H9 (cell line): ENCODE data around the gene DMD. TPM values are rescaled to one million over a fixed set of nuclear protein-coding genes. Genes with fewer than 3 reads are reported as not detected.

Experiments
- DNase-seq: peaks from one replicate; pipeline ENCODE4 v3.0.0-alpha.2; 2017
- H2AFZ ChIP-seq: one replicate; pipeline ENCODE4 v1.6.1; 2013; ENCODE audit warnings: mild to moderate bottlenecking, low read length, control low read depth, moderate library complexity
- H2AK5ac ChIP-seq: 2 replicates; pipeline ENCODE4 v1.6.1; 2013; ENCODE audit warnings: low read length, control low read depth, mixed read lengths; ENCODE audit not compliant: insufficient read length
- H2BK120ac ChIP-seq: one replicate; pipeline ENCODE4 v1.6.1; 2013; ENCODE audit warnings: low read depth, mild to moderate bottlenecking, low read length, control low read depth, inconsistent platforms; ENCODE audit not compliant: poor library complexity, severe bottlenecking
- H2BK12ac ChIP-seq: 2 replicates; pipeline ENCODE4 v1.6.1; 2013; ENCODE audit warnings: low read length, control low read depth, mixed read lengths, low read depth; ENCODE audit not compliant: insufficient read length
- H2BK15ac ChIP-seq: 2 replicates; pipeline ENCODE4 v1.6.1; 2013; ENCODE audit warnings: low read depth, low read length, control low read depth
- H2BK20ac ChIP-seq: one replicate; pipeline ENCODE4 v1.6.1; 2013; ENCODE audit warnings: low read depth, mild to moderate bottlenecking, low read length, control low read depth, inconsistent platforms; ENCODE audit not compliant: poor library complexity, severe bottlenecking
- H2BK5ac ChIP-seq: 2 replicates; pipeline ENCODE4 v1.6.1; 2013; ENCODE audit warnings: low read length, control low read depth, mixed read lengths; ENCODE audit not compliant: insufficient read length
- H3K14ac ChIP-seq: 2 replicates; pipeline ENCODE4 v1.6.1; 2013; ENCODE audit warnings: low read length, control low read depth; ENCODE audit not compliant: insufficient read depth
- H3K18ac ChIP-seq: 2 replicates; pipeline ENCODE4 v1.6.1; 2013; ENCODE audit warnings: low read depth, mild to moderate bottlenecking, mixed read lengths, low read length, control low read depth; ENCODE audit not compliant: insufficient read length
- H3K23ac ChIP-seq: 2 replicates; pipeline ENCODE4 v1.6.1; 2013; ENCODE audit warnings: low read length, control low read depth, mixed read lengths, low read depth; ENCODE audit not compliant: insufficient read length
- H3K23me2 ChIP-seq: 2 replicates; pipeline ENCODE4 v1.6.1; 2013; ENCODE audit warnings: low read depth, mild to moderate bottlenecking, mixed read lengths, low read length, control low read depth; ENCODE audit not compliant: insufficient read length, poor library complexity, severe bottlenecking
- H3K27ac ChIP-seq: 2 replicates; pipeline ENCODE4 v1.5.1; 2013; ENCODE audit warnings: low read length, control low read depth, mixed read lengths, low read depth; ENCODE audit not compliant: insufficient read length
- H3K27me3 ChIP-seq: 2 replicates; pipeline ENCODE4 v1.6.1; 2013; ENCODE audit warnings: low read length, control low read depth, inconsistent platforms; ENCODE audit not compliant: insufficient read depth
- H3K4ac ChIP-seq: 2 replicates; pipeline ENCODE4 v1.6.1; 2013; ENCODE audit warnings: low read depth, mild to moderate bottlenecking, control low read depth, inconsistent platforms, low read length, moderate library complexity
- H3K4me1 ChIP-seq: 2 replicates; pipeline ENCODE4 v1.6.1; 2013; ENCODE audit warnings: low read length, control low read depth, inconsistent platforms; ENCODE audit not compliant: insufficient read depth
- H3K4me2 ChIP-seq: 2 replicates; pipeline ENCODE4 v1.6.1; 2013; ENCODE audit warnings: low read length, control low read depth, mixed read lengths; ENCODE audit not compliant: insufficient read length, insufficient read depth
- H3K56ac ChIP-seq: 2 replicates; pipeline ENCODE4 v1.6.1; 2013; ENCODE audit warnings: low read depth, mild to moderate bottlenecking, mixed read lengths, low read length, control low read depth; ENCODE audit not compliant: insufficient read length
- H3K79me1 ChIP-seq: 2 replicates; pipeline ENCODE4 v1.6.1; 2013; ENCODE audit warnings: low read depth, mild to moderate bottlenecking, moderate library complexity, low read length, control low read depth, inconsistent platforms; ENCODE audit not compliant: insufficient read depth, poor library complexity, severe bottlenecking
- H3K79me2 ChIP-seq: 2 replicates; pipeline ENCODE4 v1.6.1; 2013; ENCODE audit warnings: low read length, control low read depth, inconsistent platforms; ENCODE audit not compliant: insufficient read depth
- H3K9ac ChIP-seq: 2 replicates; pipeline ENCODE4 v1.6.1; 2013; ENCODE audit warnings: low read length, control low read depth, mixed read lengths; ENCODE audit not compliant: insufficient read length; ENCODE audit errors: extremely low read depth
- H3K9me3 ChIP-seq: one replicate; pipeline ENCODE4 v1.6.1; 2013; ENCODE audit warnings: low read depth, low read length, inconsistent platforms; ENCODE audit not compliant: control insufficient read depth
- H3T11ph ChIP-seq: one replicate; pipeline ENCODE4 v1.6.1; 2013; ENCODE audit warnings: mild to moderate bottlenecking, low read length, control low read depth, inconsistent platforms
- H4K20me1 ChIP-seq: one replicate; pipeline ENCODE4 v1.6.1; 2013; ENCODE audit not compliant: control insufficient read depth, insufficient read length, insufficient read depth
- H4K5ac ChIP-seq: 2 replicates; pipeline ENCODE4 v1.6.1; 2013; ENCODE audit warnings: low read depth, mild to moderate bottlenecking, mixed read lengths, low read length, control low read depth; ENCODE audit not compliant: insufficient read length
- H4K8ac ChIP-seq: replicated peaks from 2 replicates; pipeline ENCODE4 v1.6.1; 2013; ENCODE audit warnings: low read length, control low read depth, mixed read lengths, low read depth; ENCODE audit not compliant: insufficient read length
- H4K91ac ChIP-seq: 2 replicates; pipeline ENCODE4 v1.6.1; 2013; ENCODE audit warnings: low read depth, mild to moderate bottlenecking, moderate library complexity, mixed read lengths, low read length, control low read depth; ENCODE audit not compliant: insufficient read length
- H3K27ac Mint-ChIP-seq, 3 experiments: 2 replicates in 2 of 3; 3 replicates in 1 of 3; pipeline ENCODE4 v1.8.0; 2020 to 2021; ENCODE audit warnings: mixed read lengths in 3 of 3, mild to moderate bottlenecking in 1 of 3, moderate library complexity in 1 of 3
- H3K27me3 Mint-ChIP-seq: 2 replicates; pipeline ENCODE4 v1.8.0; 2021; ENCODE audit warnings: low read depth, mild to moderate bottlenecking, moderate library complexity, mixed read lengths
- H3K36me3 Mint-ChIP-seq, 3 experiments: 2 replicates in 2 of 3; 3 replicates in 1 of 3; pipeline ENCODE4 v1.8.0; 2020 to 2021; ENCODE audit warnings: low read depth in 3 of 3, mixed read lengths in 3 of 3; ENCODE audit not compliant: insufficient read depth in 1 of 3
- H3K4me1 Mint-ChIP-seq, 2 experiments: 2 replicates each; pipeline ENCODE4 v1.8.0; 2020; ENCODE audit warnings: mixed read lengths in 2 of 2
- H3K4me3 Mint-ChIP-seq, 2 experiments: 2 replicates in 1 of 2; 3 replicates in 1 of 2; pipeline ENCODE4 v1.8.0; 2020 to 2021; ENCODE audit warnings: mild to moderate bottlenecking in 2 of 2, mixed read lengths in 2 of 2, moderate library complexity in 1 of 2
- H3K9me3 Mint-ChIP-seq, 2 experiments: 2 replicates in 1 of 2; 3 replicates in 1 of 2; pipeline ENCODE4 v1.8.0; 2020; ENCODE audit warnings: mild to moderate bottlenecking in 2 of 2, mixed read lengths in 2 of 2, moderate library complexity in 1 of 2
- CTCF ChIP-seq: fragments of 200-600 bp; sonication (generic); conservative IDR thresholded peaks from 3 replicates; pipeline ENCODE4 v1.8.0; 2021; ENCODE audit warnings: antibody characterized with exemption, mild to moderate bottlenecking
- WGBS: extraction: QIAGEN DNeasy Blood & Tissue Kit; methylation state at CpG from one replicate; pipeline ENCODE4 v1.1.7; 2013; ENCODE audit warnings: missing lambda C conversion rate, low lambda C conversion rate, mixed read lengths; ENCODE audit not compliant: insufficient read length; ENCODE audit errors: extremely low coverage; 5-methylcytosine and 5-hydroxymethylcytosine counted together
- total RNA-seq: library from RNA; stranded (reverse); gene quantifications from 2 replicates; pipeline ENCODE4 v1.2.1, GENCODE V29; 2021

Gene DMD
- total RNA-seq, 1 experiment from 2014 or later: 3.8 TPM

DNA sequence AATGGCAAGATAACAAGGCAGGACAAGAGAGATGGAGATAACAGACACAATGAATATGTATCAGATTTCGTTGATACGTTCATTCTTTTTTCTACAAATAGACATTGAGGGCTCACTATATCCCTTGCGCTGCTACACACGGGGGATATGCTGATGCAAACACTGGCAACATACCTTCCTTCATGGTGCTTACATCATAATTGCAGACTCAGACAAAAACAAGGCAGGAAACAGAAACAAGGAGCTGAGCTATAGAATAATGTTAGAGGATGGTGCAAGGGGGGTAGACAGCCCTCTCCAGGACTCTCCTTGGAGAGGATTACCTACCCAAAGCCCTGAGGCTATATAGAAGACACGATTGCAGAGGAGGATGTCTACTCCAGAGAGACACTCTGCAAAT lies 1069.5 kb downstream of the DMD start:
- Mint-ChIP-seq H3K27me3 (no peaks in the 10 kb centered on the region; the same call in 1 of the 2 replicates), H3K9me3 (peaks cover 31 to 55% of the 10 kb centered on the region in 2 experiments), H3K27ac (no peak overlapping the region; a peak in 1 of 7 replicates), H3K4me3 (no peak overlapping the region), H3K36me3 (0 out of 7 replicates have a peak, but pooled peaks cover 0 to 1% (median 0%) of the 10 kb centered on the region in 3 experiments), H3K4me1 (no peaks in the 10 kb centered on the region)
- Histone ChIP-seq H3K27me3 (no peaks in the 10 kb centered on the region), H2AFZ (no peak overlapping the region), H3K56ac (no peak overlapping the region), H3K4me2 (no peak overlapping the region), H3K18ac (no peak overlapping the region), H3T11ph (no peak overlapping the region), H3K79me2 (no peaks in the 10 kb centered on the region), H3K23ac (no peak overlapping the region), H3K23me2 (no peaks in the 10 kb centered on the region), H4K8ac (no peak overlapping the region), H3K4ac (no peak overlapping the region), H3K4me1 (no peaks in the 10 kb centered on the region), H3K9me3 (no peaks in the 10 kb centered on the region), H4K91ac (no peak overlapping the region), H3K79me1 (no peaks in the 10 kb centered on the region), H3K14ac (no peak overlapping the region), H3K9ac (no peak overlapping the region), H3K27ac (no peak overlapping the region), H2BK20ac (no peak overlapping the region), H2BK15ac (no peak overlapping the region), H4K5ac (no peak overlapping the region), H2BK12ac (no peak overlapping the region), H2BK120ac (no peak overlapping the region), H2BK5ac (no peak overlapping the region), H4K20me1 (no peaks in the 10 kb centered on the region), H2AK5ac (no peak overlapping the region)
- DNase-seq: no peak
- no peak for TF ChIP-seq CTCF
- no CpG with 5 or more reads among the region's 5 CpGs for WGBS
